Gastrocnemius medialis (tissue), 4 donors: ENCODE results near the gene LELP1. TPM values are rescaled to one million over a fixed set of nuclear protein-coding genes. Genes with fewer than 3 reads are reported as not detected.

Experiments used
- ATAC-seq, 2 donors: fragments of 150-250 bp; one replicate each; pipeline ENCODE4 v1.9.1; 2016
- DNase-seq, 2 donors: peaks; one replicate each; pipeline ENCODE4 v3.0.0-alpha.2; 2019
- H3K27ac ChIP-seq, 4 donors: fragments of 200-600 bp; sonication (generic); 1 replicate in 1 of 4; 2 replicates in 3 of 4; pipeline ENCODE4 v1.5.1; 2016 to 2018; ENCODE audit warnings: mild to moderate bottlenecking in 2 of 4, moderate library complexity in 1 of 4
- H3K27me3 ChIP-seq, 3 donors: fragments of 200-600 bp; sonication (generic) in 2 of 3; 1 replicate in 1 of 3; 2 replicates in 2 of 3; pipeline versions ENCODE4 v1.5.1 to v1.6.0; 2016 to 2019; ENCODE audit warnings: mild to moderate bottlenecking in 1 of 3, moderate library complexity in 1 of 3
- H3K36me3 ChIP-seq, 2 donors: fragments of 200-600 bp; sonication (generic) in 1 of 2; one replicate each; pipeline ENCODE4 v1.5.1; 2017 to 2018
- H3K4me1 ChIP-seq, 2 donors: fragments of 200-600 bp; sonication (generic) in 1 of 2; one replicate each; pipeline ENCODE4 v1.5.1; 2016 to 2017; ENCODE audit warnings: mild to moderate bottlenecking in 2 of 2
- H3K4me3 ChIP-seq, 4 donors: fragments of 200-600 bp; sonication (generic) in 3 of 4; 1 replicate in 1 of 4; 2 replicates in 3 of 4; pipeline ENCODE4 v1.5.1; 2016 to 2019; ENCODE audit warnings: mild to moderate bottlenecking in 2 of 4
- H3K9me3 ChIP-seq, 3 donors: fragments of 200-600 bp; sonication (generic) in 2 of 3; 1 replicate in 1 of 3; 2 replicates in 2 of 3; pipeline ENCODE4 v1.5.1; 2016 to 2019
- CTCF ChIP-seq, 5 experiments: fragments of 450-650 bp in 3 of 5; fragments of 200-600 bp in 2 of 5; sonication (generic) in 2 of 5; IDR thresholded peaks in 4 of 5; conservative IDR thresholded peaks in 1 of 5; 1 replicate in 4 of 5; 2 replicates in 1 of 5; pipeline ENCODE4 v1.5.1; 2016 to 2019; ENCODE audit warnings: antibody characterized with exemption in 5 of 5, mild to moderate bottlenecking in 3 of 5, moderate library complexity in 3 of 5
- POLR2A ChIP-seq, 2 donors: fragments of 450-650 bp; IDR thresholded peaks; one replicate each; pipeline ENCODE4 v1.6.1; 2017; ENCODE audit warnings: antibody characterized with exemption in 2 of 2, mild to moderate bottlenecking in 2 of 2, moderate library complexity in 2 of 2
- in situ Hi-C, 4 donors: fragments of 200-750 bp; cut with MboI; loops; one replicate each; pipeline versions ENCODE4 v1.15.0 to v1.8.0; 2017; ENCODE audit warnings: low sequenced_read_pairs in 4 of 4
- intact Hi-C: fragments of 100-400 bp; cut with DNase I; formaldehyde crosslinking; loops from one replicate; pipeline ENCODE4 v1.15.1; 2023; ENCODE audit warnings: low total_unique reads
- total RNA-seq, 4 donors: library from RNA; depleted of rRNA; stranded (reverse); fragments of >200 nt; gene quantifications; one replicate each; pipeline versions ENCODE4 v1.1.0 to v1.2.3, GENCODE V29; 2016

Gene LELP1
- total RNA-seq, 4 donors from 2014 or later, result not detected

DNA sequence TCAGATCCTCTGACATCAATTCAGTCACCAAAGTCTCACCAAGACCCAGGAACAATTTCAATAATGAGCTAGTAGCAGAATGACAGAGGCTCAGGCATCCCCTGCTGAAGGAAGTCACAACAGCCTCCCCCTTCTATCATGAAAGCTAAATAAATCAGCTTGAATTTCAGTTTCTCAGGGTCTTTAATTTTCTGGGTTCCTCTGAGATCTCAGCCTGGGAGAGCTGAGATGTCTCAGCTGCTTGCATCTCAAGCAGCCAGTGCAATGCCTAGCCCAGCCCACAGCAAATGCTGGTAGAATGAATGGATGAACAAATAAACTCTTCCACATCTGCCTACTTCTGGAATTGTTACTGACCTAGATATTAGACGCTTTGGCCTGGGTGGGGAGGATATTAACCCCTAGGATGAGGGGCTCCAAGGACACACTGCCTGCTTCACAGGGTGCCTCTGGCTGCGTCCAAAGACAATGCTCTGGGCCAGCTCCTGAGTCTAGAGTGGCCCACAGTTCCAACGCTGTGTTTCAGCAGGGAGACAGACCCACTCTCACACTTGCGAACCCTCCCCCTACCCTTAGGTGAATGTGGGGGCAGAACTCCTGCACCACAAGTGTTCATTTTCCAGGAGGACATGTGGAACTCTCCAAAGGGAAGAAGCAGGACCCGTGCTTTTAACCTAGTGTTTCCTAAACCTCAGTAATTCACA is 45.1 kb downstream of the LELP1 start:
- peaks cover 0 to 3% (median 0%) of the 10 kb centered on the region in 3 donors for H3K27me3 ChIP-seq
- H3K27ac ChIP-seq, result no peak overlapping the region
- H3K36me3 ChIP-seq, result no peaks in the 10 kb centered on the region
- H3K4me1 ChIP-seq, result no peaks in the 10 kb centered on the region
- H3K4me3 ChIP-seq, result no peak overlapping the region
- DNase-seq (no peak), ATAC-seq (no peak)
- TF ChIP-seq POLR2A (IDR thresholded peaks at IDR 0.05) (no peak), CTCF (IDR thresholded peaks at IDR 0.05 in 4 of 5, conservative IDR thresholded peaks at IDR 0.05 in 1 of 5) (no peak)
- intact Hi-C loops (no loop called here), in situ Hi-C loops (no loop called here)
- no peaks in the 10 kb centered on the region for H3K9me3 ChIP-seq

GRCh38 chr1:153250166-153250565 is 46.9 kb downstream of the LELP1 start:
- peaks cover 0 to 3% (median 0%) of the 10 kb centered on the region in 3 donors for H3K27me3 ChIP-seq
- H3K4me3 ChIP-seq, result no peak overlapping the region
- TF ChIP-seq POLR2A (IDR thresholded peaks at IDR 0.05), result no peak
- TF ChIP-seq CTCF (IDR thresholded peaks at IDR 0.05 in 4 of 5, conservative IDR thresholded peaks at IDR 0.05 in 1 of 5), result no peak
- ATAC-seq, result no peak
- no peaks in the 10 kb centered on the region for H3K36me3 ChIP-seq
- no peaks in the 10 kb centered on the region for H3K4me1 ChIP-seq
- DNase-seq, result no peak
- intact Hi-C loops (no loop called here), in situ Hi-C loops (no loop called here)
- no peak overlapping the region for H3K27ac ChIP-seq
- no peaks in the 10 kb centered on the region for H3K9me3 ChIP-seq

GRCh38 chr1:153251087-153251486 is 47.9 kb downstream of the LELP1 start:
- intact Hi-C loops, result no loop called here
- no peaks in the 10 kb centered on the region for H3K36me3 ChIP-seq
- TF ChIP-seq CTCF (IDR thresholded peaks at IDR 0.05 in 4 of 5, conservative IDR thresholded peaks at IDR 0.05 in 1 of 5) (no peak), POLR2A (IDR thresholded peaks at IDR 0.05) (no peak)
- H3K4me3 ChIP-seq, result no peak overlapping the region
- H3K27me3 ChIP-seq, result peaks cover 0 to 3% (median 0%) of the 10 kb centered on the region in 3 donors
- in situ Hi-C loops, result no loop called here
- ATAC-seq (no peak), DNase-seq (no peak)
- H3K27ac ChIP-seq, result no peak overlapping the region
- H3K9me3 ChIP-seq, result no peaks in the 10 kb centered on the region
- no peaks in the 10 kb centered on the region for H3K4me1 ChIP-seq

DNA sequence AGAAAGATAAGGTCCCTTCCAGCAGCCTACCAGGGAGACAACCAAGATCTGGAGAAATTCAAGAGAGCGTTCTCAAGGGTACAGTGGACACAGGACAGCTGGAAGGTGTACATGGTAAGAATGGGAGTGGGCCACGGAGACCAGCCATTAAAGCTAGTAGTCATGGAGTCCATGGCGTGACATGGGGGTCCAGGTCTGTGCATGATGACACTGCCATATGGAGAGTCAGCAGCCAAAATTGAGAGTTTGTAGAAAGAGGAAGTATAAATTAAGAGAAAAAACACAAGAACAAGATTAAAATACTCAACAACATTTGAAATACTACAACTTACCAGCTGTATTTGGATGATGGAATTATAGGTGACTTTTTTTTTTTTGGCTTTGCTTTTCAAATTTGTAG is 48.3 kb downstream of the LELP1 start:
- Histone ChIP-seq H3K27ac (no peak overlapping the region), H3K4me1 (no peaks in the 10 kb centered on the region), H3K9me3 (no peaks in the 10 kb centered on the region), H3K4me3 (no peak overlapping the region), H3K27me3 (peaks cover 0 to 3% (median 0%) of the 10 kb centered on the region in 3 donors), H3K36me3 (no peaks in the 10 kb centered on the region)
- TF ChIP-seq CTCF (IDR thresholded peaks at IDR 0.05 in 4 of 5, conservative IDR thresholded peaks at IDR 0.05 in 1 of 5), result no peak
- no peak for TF ChIP-seq POLR2A (IDR thresholded peaks at IDR 0.05)
- in situ Hi-C loops (no loop called here), intact Hi-C loops (no loop called here)
- ATAC-seq, result no peak
- no peak for DNase-seq

- DNase-seq, result no peak
- no peak overlapping the region for H3K27ac ChIP-seq
- peaks cover 0 to 3% (median 0%) of the 10 kb centered on the region in 3 donors for H3K27me3 ChIP-seq
- ATAC-seq, result no peak
- TF ChIP-seq CTCF (IDR thresholded peaks at IDR 0.05 in 4 of 5, conservative IDR thresholded peaks at IDR 0.05 in 1 of 5) (no peak), POLR2A (IDR thresholded peaks at IDR 0.05) (no peak)
- no peak overlapping the region for H3K4me3 ChIP-seq
- no peaks in the 10 kb centered on the region for H3K36me3 ChIP-seq
- intact Hi-C loops (no loop called here), in situ Hi-C loops (no loop called here)
- H3K9me3 ChIP-seq, result no peaks in the 10 kb centered on the region
- H3K4me1 ChIP-seq, result no peaks in the 10 kb centered on the region
Measured at GRCh38 chr1:153251988-153252387, 48.8 kb downstream of the LELP1 start.
